WTC11 (cell line): ENCODE data around the gene FNDC1.

Experiments
- ARID4B ChIP-seq: sonication (generic); formaldehyde crosslinking; IDR thresholded peaks from 2 replicates; pipeline ENCODE4 v1.8.0; 2023; ENCODE audit warnings: missing genetic modification reagents, mild to moderate bottlenecking, borderline replicate concordance
- ATF3 ChIP-seq: sonication (generic); formaldehyde crosslinking; conservative IDR thresholded peaks from 2 replicates; pipeline ENCODE4 v1.8.1; 2022; ENCODE audit warnings: mild to moderate bottlenecking, missing genetic modification reagents
- CTCF ChIP-seq: fragments of 200-600 bp; IDR thresholded peaks from 2 replicates; pipeline ENCODE4 v1.8.0; 2022; ENCODE audit warnings: antibody characterized with exemption
- FOXP4 ChIP-seq: sonication (generic); formaldehyde crosslinking; IDR thresholded peaks from 2 replicates; pipeline ENCODE4 v1.8.0; 2022; ENCODE audit warnings: mild to moderate bottlenecking, missing genetic modification reagents
- JUN ChIP-seq: sonication (generic); formaldehyde crosslinking; IDR thresholded peaks from 2 replicates; pipeline ENCODE4 v1.8.0; 2023; ENCODE audit warnings: mild to moderate bottlenecking, missing genetic modification reagents
- KAT7 ChIP-seq: sonication (generic); formaldehyde crosslinking; IDR thresholded peaks from 2 replicates; pipeline ENCODE4 v1.8.1; 2023; ENCODE audit warnings: missing genetic modification reagents, mild to moderate bottlenecking, borderline replicate concordance
- MAX ChIP-seq: sonication (generic); formaldehyde crosslinking; IDR thresholded peaks from 2 replicates; pipeline ENCODE4 v1.8.0; 2022; ENCODE audit warnings: mild to moderate bottlenecking, missing genetic modification reagents
- MLX ChIP-seq: sonication (generic); formaldehyde crosslinking; IDR thresholded peaks from 2 replicates; pipeline ENCODE4 v1.8.1; 2023; ENCODE audit warnings: mild to moderate bottlenecking, missing genetic modification reagents, moderate library complexity
- NFYB ChIP-seq: sonication (generic); formaldehyde crosslinking; conservative IDR thresholded peaks from 2 replicates; pipeline ENCODE4 v1.8.0; 2022; ENCODE audit warnings: low read depth, missing genetic modification reagents
- SP1 ChIP-seq: sonication (generic); formaldehyde crosslinking; conservative IDR thresholded peaks from 2 replicates; pipeline ENCODE4 v1.8.1; 2022; ENCODE audit warnings: missing genetic modification reagents
- STAT6 ChIP-seq: sonication (generic); formaldehyde crosslinking; conservative IDR thresholded peaks from 2 replicates; pipeline ENCODE4 v1.8.1; 2023; ENCODE audit warnings: mild to moderate bottlenecking, low read depth, missing genetic modification reagents, moderate library complexity
- USF2 ChIP-seq: sonication (generic); formaldehyde crosslinking; IDR thresholded peaks from 2 replicates; pipeline ENCODE4 v1.8.1; 2023; ENCODE audit warnings: mild to moderate bottlenecking, missing genetic modification reagents, moderate library complexity
- ZNF121 ChIP-seq: sonication (generic); formaldehyde crosslinking; IDR thresholded peaks from 2 replicates; pipeline ENCODE4 v1.8.0; 2023; ENCODE audit warnings: missing genetic modification reagents
- ZNF219 ChIP-seq: sonication (generic); formaldehyde crosslinking; IDR thresholded peaks from 2 replicates; pipeline ENCODE4 v1.8.0; 2023; ENCODE audit warnings: missing genetic modification reagents, mild to moderate bottlenecking, borderline replicate concordance

- no peak for TF ChIP-seq CTCF
- no peak for TF ChIP-seq MAX (CRISPR knock-in tag)
- TF ChIP-seq NFYB (CRISPR knock-in tag), result no peak
- no peak for TF ChIP-seq USF2 (CRISPR knock-in tag)
- TF ChIP-seq ZNF121 (CRISPR knock-in tag), result no peak
- TF ChIP-seq KAT7, result no peak
- TF ChIP-seq JUN, result no peak
- no peak for TF ChIP-seq SP1 (CRISPR knock-in tag)
- no peak for TF ChIP-seq ZNF219 (CRISPR knock-in tag)
- no peak for TF ChIP-seq FOXP4 (CRISPR knock-in tag)
- TF ChIP-seq ARID4B (CRISPR knock-in tag), result no peak
- TF ChIP-seq MLX (CRISPR knock-in tag), result no peak
- no peak for TF ChIP-seq STAT6 (CRISPR knock-in tag)
- no peak for TF ChIP-seq ATF3
Measured at GRCh38 chr6:159303784-159304183, 134.6 kb downstream of the FNDC1 start.
